ENCODE results near the gene TRABD2B.

- TF ChIP-seq HMG20B (CRISPR knock-in tag; conservative IDR thresholded peaks at IDR 0.05) (no peak), ATF3 (CRISPR knock-in tag; IDR thresholded peaks at IDR 0.05) (no peak), PHF8 (CRISPR knock-in tag; IDR thresholded peaks at IDR 0.05) (no peak), ZNF12 (CRISPR knock-in tag; IDR thresholded peaks at IDR 0.05) (no peak), PAF1 (CRISPR knock-in tag; IDR thresholded peaks at IDR 0.05) (no peak), MATR3 (CRISPR knock-in tag; IDR thresholded peaks at IDR 0.05) (no peak), MXI1 (IDR thresholded peaks at IDR 0.05; ENCODE audit: borderline replicate concordance, low read depth, low read length) (no peak), ZNF629 (CRISPR knock-in tag; conservative IDR thresholded peaks at IDR 0.05) (no peak), EZH2 (conservative IDR thresholded peaks at IDR 0.05; ENCODE audit: low read depth, low read length) (no peak), POLR2A (IDR thresholded peaks at IDR 0.05; ENCODE audit: insufficient read depth in 1 of 2, low read depth in 2 of 2, low read length in 2 of 2) (no peak), FOSL1 (CRISPR knock-in tag; IDR thresholded peaks at IDR 0.05; ENCODE audit: borderline replicate concordance) (no peak)
These were observed 149.4 kb downstream of the TRABD2B start for GRCh38 chr1:47847763-47848162.
